ENCODE measurements around the gene NTN1.

GRCh38 chr17:9009737-9010136, 11.6 kb upstream of the NTN1 start:
- TF ChIP-seq POLR2A (IDR thresholded peaks at IDR 0.05) (no peak), EP300 (IDR thresholded peaks at IDR 0.05) (no peak)
